ENCODE data around the gene MCF2L.

Gene MCF2L

GRCh38 chr13:112994781-112995355 lies 25.9 kb downstream of the MCF2L start:
- DNase-seq (no peak), ATAC-seq (no peak)
- Mint-ChIP-seq H3K4me3 (no peak overlapping the region), H3K4me1 (peaks cover 5% of the 10 kb centered on the region), H3K27ac (no peak overlapping the region), H3K9me3 (peaks cover 0 to 4% of the 10 kb centered on the region in 2 donors), H3K27me3 (peaks cover 7% of the 10 kb centered on the region)

DNA sequence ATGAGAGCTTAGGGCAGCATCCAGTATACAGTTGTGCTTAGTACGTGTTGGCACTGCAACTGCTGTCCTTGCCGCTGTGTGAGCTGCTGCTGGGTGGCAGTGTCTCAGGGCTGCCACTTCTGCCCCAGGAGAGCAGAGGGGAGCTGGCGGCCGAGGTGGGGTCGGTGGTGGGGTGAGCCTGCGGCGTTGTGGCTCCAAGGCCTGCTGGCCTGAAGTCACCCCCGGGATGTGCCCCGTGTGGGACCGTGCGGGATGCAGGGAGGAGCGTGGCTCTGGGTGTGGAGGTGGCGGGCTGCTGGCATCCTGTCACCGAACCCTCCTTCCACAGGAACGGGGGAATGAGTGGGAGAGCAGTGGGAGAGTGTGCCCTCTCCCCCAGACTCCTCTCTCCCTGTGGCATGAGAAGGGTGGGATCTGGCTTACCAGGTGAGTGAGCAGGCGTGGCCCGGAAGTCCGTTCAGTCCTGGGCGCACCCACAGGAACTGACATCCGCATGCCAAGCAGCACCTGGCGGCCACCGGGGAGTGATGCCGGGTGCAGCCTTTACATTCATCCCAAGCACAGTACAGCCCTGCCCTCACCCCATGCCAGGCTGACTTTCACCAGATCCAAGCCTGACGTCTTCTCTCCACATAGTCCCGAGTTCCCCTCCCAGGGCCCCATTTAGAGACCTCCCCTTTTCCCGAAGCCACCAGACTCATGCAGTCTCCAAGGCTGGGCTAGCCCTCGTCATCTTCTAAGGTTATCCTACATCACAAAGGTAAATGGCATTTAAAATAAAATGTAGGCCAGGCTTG lies 26.6 kb downstream of the MCF2L start:
- peaks cover 12% of the 10 kb centered on the region for H3K4me1 Mint-ChIP-seq
- H3K27ac Mint-ChIP-seq = no peak overlapping the region

DNA sequence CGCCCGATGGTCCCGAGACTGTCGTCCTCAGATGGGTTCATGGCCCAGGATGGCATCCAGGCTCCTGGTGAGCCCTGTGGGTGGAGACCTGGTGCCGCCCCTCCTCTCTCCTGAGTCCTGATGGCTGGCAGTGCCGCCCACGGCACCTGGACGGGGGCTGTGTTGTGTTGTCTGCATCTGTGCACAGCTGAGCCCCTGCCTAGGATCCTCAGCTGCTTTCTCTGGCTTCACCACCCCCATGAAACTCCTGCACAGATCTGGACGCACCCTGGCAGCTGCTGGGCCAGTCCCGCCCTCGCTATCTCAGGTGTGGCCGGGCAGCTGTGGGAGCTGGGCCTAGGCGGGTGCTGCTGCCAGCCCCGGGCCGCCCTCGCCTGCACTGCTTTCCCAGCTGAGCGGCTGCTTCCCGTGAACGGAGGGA lies 27.7 kb downstream of the MCF2L start:
- H3K27ac Mint-ChIP-seq = no peak overlapping the region
- H3K9me3 Mint-ChIP-seq = no peaks in the 10 kb centered on the region
- no peak for DNase-seq
- peaks cover 25% of the 10 kb centered on the region for H3K27me3 Mint-ChIP-seq
- peaks cover 23% of the 10 kb centered on the region for H3K4me1 Mint-ChIP-seq
- no peak overlapping the region for H3K4me3 Mint-ChIP-seq
- ATAC-seq = no peak

More for the DNA sequence above, 26.6 kb downstream of the MCF2L start:
- peaks cover 14% of the 10 kb centered on the region for H3K27me3 Mint-ChIP-seq
- ATAC-seq (peak; percentile 32), DNase-seq (no peak)
- H3K9me3 Mint-ChIP-seq = no peaks in the 10 kb centered on the region
- H3K4me3 Mint-ChIP-seq = no peak overlapping the region

DNA sequence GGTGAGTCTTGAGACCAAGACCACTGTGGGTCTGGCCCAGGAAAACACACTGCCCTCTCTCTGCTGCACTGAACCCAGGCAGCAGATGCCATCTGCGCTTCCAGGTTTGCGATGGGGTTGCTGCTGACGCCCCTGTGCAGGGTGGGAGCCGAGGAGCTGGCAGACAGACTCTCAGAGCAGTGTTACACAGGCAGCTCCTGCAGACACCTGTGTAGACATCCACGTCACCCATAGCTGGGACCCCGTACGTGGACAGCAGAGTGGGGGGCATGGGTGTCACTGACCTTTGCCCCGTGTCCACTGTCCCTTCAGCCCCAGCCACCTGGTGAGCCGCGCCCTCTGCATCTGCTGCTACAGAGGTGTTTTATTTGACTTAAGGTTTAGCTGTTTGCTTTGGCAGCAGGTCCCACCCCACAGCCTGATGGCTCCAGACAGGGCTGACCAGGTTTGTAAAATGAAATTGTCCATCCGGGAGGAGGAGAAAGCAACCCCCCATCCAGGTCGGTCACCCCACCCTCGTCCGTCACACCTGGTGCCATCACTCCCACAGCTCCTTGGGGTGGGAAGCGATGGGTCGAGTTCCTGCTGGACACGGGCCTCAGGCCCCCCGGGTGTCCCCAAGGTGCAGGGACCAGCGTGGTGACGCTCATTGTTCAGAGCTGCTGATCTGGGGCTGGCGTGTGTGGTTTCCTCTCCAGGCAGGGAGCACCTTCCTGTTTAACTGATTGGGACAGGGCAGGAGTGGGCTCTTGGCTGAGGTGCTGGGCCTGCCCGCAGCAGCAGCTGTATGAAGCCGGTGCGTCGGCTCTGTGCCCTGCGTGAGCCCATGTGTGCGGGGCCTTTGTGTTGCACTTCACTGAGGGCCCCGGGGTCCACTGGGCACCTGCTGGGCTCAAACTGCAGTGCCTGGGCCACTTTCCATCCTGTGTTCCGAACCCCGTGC lies 28.4 kb downstream of the MCF2L start:
- Mint-ChIP-seq H3K4me1 (peaks cover 23% of the 10 kb centered on the region), H3K9me3 (no peaks in the 10 kb centered on the region), H3K27me3 (peaks cover 27% of the 10 kb centered on the region), H3K4me3 (no peak overlapping the region), H3K27ac (no peak overlapping the region)
- no peak for ATAC-seq
- DNase-seq = no peak

DNA sequence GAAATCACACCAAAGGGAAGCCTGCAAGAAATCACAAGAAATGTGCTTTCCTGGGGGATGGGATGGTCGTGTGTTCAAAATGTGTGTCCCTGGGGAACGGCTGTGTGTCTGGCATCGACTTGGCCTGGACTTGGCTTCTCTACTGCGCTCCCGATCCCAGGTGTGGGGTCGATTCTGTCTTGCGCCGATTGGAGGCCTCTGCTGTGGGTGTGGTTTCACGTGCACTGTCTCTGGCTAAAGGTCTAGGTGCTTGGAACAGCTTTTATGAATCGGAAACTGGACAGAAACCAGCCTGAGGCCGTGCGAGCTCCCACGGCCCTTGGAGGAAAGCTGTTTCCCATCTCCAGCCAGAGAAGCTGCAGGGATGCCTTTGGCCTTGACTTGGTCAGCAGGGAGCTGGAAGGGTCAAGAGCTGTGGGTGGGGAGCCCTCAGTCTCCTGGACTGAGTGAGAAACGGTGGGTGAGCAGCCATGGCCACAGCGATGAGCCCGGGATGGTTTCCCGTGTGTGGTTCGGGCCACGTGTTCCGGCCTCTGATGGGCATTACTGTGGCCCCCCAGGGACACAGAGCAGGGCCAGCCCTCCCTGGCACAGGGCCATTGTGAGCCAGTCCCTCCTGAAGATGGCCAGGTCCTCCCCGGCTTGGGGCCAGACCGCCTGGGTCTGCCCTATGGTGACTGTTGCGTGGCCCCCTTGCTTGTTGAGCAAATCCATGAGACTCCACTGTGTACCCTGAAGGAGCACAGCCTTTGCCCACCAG lies 29.7 kb downstream of the MCF2L start:
- DNase-seq (no peak), ATAC-seq (no peak)
- H3K27ac Mint-ChIP-seq = no peak overlapping the region
- peaks cover 27% of the 10 kb centered on the region for H3K27me3 Mint-ChIP-seq
- H3K9me3 Mint-ChIP-seq = no peaks in the 10 kb centered on the region
- H3K4me1 Mint-ChIP-seq = peaks cover 23% of the 10 kb centered on the region
- H3K4me3 Mint-ChIP-seq = no peak overlapping the region

DNA sequence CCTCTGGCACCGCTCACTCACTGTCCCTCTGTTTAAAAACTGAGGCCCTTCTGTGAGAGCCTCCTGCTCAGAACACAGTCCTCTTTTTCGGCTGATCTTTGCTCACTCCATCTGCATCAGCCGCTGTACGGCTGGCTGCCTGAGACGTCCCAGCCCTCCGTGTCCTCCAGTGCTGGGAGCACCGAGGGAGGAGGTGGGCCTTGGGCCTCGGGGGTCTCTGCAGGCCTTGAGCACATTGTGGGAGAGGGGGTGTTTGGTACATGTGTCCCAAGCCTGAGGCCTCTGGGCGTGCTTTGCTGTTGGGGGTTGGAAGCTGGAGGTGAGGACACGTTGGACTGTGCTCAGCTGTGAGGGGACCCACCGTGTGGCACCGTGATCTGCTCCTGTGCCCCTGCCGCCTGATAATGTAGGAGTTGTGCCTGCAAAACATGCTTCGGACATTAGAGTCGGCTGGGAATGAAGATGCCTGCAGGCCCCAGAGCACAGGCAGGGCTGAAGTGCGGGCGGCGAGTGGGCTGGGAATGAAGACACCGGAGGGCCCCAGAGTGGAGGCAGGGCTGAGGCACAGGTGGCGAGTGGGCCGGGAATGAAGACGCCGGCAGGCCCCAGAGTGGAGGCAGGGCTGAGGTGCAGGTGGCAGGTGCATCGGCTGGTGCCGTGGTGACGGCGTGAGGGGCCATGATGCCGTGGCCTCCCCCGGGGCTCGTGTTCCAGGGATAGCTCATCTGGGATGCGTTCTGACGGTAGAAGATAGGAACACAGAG lies 30.6 kb downstream of the MCF2L start:
- Mint-ChIP-seq H3K4me3 (no peak overlapping the region), H3K9me3 (peaks cover 0 to under 1% of the 10 kb centered on the region in 2 donors), H3K27me3 (peaks cover 27% of the 10 kb centered on the region), H3K4me1 (peaks cover 25% of the 10 kb centered on the region), H3K27ac (no peak overlapping the region)
- DNase-seq (no peak), ATAC-seq (no peak)

- Mint-ChIP-seq H3K27ac (peak overlapping the region in 1 of 2 donors; percentile 34), H3K27me3 (peaks cover 27% of the 10 kb centered on the region), H3K4me1 (peaks cover 34% of the 10 kb centered on the region), H3K4me3 (no peak overlapping the region), H3K9me3 (peaks cover 0 to 11% of the 10 kb centered on the region in 2 donors)
- DNase-seq (no peak), ATAC-seq (no peak)
Measured at GRCh38 chr13:113000575-113000974, 31.6 kb downstream of the MCF2L start.

- Mint-ChIP-seq H3K9me3 (peaks cover 0 to 13% of the 10 kb centered on the region in 2 donors), H3K4me3 (peak overlapping the region in 1 of 2 donors; percentile 33), H3K4me1 (peaks cover 44% of the 10 kb centered on the region), H3K27me3 (peaks cover 27% of the 10 kb centered on the region), H3K27ac (no peak overlapping the region)
- DNase-seq = no peak
- ATAC-seq = peak; percentile 24
Measured at GRCh38 chr13:113001241-113002140, 32.5 kb downstream of the MCF2L start.

GRCh38 chr13:113002206-113002912 lies 33.3 kb downstream of the MCF2L start:
- Mint-ChIP-seq H3K27ac (no peak overlapping the region), H3K27me3 (peaks cover 27% of the 10 kb centered on the region), H3K4me1 (peaks cover 44% of the 10 kb centered on the region), H3K4me3 (no peak overlapping the region), H3K9me3 (peaks cover 0 to 13% of the 10 kb centered on the region in 2 donors)
- ATAC-seq (no peak), DNase-seq (no peak)

GRCh38 chr13:113002913-113003290 lies 33.9 kb downstream of the MCF2L start:
- Mint-ChIP-seq H3K4me3 (no peak overlapping the region), H3K27me3 (peaks cover 27% of the 10 kb centered on the region), H3K27ac (no peak overlapping the region), H3K9me3 (peaks cover 0 to 13% of the 10 kb centered on the region in 2 donors), H3K4me1 (peaks cover 44% of the 10 kb centered on the region)
- ATAC-seq = no peak
- DNase-seq = no peak

GRCh38 chr13:113004126-113004525 lies 35.1 kb downstream of the MCF2L start:
- DNase-seq (no peak), ATAC-seq (no peak)
- no peak overlapping the region for H3K27ac Mint-ChIP-seq
- no peak overlapping the region for H3K4me3 Mint-ChIP-seq
- peaks cover 44% of the 10 kb centered on the region for H3K4me1 Mint-ChIP-seq
- peaks cover 27% of the 10 kb centered on the region for H3K27me3 Mint-ChIP-seq
- peaks cover 0 to 13% of the 10 kb centered on the region in 2 donors for H3K9me3 Mint-ChIP-seq

DNA sequence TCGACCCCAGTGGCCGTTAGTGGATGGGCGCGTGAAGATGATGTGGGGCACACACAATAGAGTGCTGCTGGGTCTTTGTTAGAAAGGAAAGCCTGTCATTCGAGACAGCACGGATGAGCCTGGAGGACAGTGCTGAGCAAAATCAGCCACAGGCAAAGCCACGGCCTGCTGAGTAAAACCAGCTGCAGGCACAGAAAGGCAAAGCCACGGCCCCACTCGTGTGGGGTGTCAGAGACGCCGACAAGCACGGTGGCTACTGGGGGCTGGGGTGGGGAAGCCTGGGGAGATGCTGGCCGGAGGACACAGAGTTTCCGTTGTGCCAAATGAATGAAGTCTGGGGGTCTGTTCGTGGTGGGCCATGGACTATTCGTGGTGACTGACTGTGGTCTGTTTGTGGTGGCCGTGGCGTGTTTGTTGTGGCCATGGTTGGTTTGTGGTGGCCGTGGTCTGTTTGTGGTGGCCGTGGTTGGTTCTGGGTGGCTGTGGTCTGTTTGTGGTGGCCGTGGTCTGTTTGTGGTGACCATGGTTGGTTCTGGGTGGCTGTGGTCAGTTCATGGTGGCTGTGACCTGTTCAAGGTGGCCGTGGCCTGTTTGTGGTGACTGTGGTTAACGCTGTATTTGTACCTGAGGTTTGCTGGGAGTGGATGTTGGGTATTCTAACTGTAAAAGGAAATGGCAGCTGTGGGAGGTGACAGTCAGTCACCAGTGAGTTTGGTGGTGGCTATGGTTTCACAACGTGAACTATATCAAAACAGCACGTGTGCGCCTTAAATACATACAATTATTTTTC lies 36.3 kb downstream of the MCF2L start:
- peak; percentile 59 for ATAC-seq
- H3K27ac Mint-ChIP-seq = peak overlapping the region; percentile 82 to 99
- peak overlapping the region in 1 of 2 donors; percentile 60 for H3K4me3 Mint-ChIP-seq

More for the DNA sequence above, 36.3 kb downstream of the MCF2L start:
- Mint-ChIP-seq H3K27me3 (peaks cover 16% of the 10 kb centered on the region), H3K9me3 (peaks cover 0 to 13% of the 10 kb centered on the region in 2 donors), H3K4me1 (peaks cover 35% of the 10 kb centered on the region)
- DNase-seq = peak; percentile 12 to 51

All from stimulated activated naive CD8-positive, alpha-beta T cell treated with anti-CD3 and anti-CD28 coated beads, Interleukin-15, amount 100 ng/mL, for 72 hours (primary cell).